ENCODE measurements around the gene KIF3C.

Gene KIF3C

DNA sequence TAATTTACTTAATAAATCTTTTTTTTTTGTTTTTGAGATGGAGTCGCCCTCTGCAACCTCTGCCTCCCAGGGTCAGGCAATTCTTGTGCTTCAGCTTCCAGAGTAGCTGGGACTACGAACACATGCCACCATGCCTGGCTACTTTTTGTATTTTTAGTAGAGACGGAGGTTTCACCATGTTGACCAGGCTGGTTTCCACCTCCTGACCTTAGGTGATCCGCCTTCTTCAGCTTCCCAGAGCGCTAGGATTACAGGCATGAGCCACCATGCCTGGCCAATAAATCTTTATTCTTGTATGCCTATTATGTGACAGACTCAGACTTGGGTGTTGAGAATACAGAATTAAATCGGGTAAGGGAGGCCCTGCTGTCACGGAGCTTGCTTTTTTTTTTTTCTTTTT lies 87.3 kb downstream of the KIF3C start:
- TF ChIP-seq, protein P1, sequence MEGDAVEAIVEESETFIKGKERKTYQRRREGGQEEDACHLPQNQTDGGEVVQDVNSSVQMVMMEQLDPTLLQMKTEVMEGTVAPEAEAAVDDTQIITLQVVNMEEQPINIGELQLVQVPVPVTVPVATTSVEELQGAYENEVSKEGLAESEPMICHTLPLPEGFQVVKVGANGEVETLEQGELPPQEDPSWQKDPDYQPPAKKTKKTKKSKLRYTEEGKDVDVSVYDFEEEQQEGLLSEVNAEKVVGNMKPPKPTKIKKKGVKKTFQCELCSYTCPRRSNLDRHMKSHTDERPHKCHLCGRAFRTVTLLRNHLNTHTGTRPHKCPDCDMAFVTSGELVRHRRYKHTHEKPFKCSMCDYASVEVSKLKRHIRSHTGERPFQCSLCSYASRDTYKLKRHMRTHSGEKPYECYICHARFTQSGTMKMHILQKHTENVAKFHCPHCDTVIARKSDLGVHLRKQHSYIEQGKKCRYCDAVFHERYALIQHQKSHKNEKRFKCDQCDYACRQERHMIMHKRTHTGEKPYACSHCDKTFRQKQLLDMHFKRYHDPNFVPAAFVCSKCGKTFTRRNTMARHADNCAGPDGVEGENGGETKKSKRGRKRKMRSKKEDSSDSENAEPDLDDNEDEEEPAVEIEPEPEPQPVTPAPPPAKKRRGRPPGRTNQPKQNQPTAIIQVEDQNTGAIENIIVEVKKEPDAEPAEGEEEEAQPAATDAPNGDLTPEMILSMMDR (IDR thresholded peaks at IDR 0.05) = no peak
- no peak overlapping the region for H3K4me3 ChIP-seq
- DNase-seq = no peak
- no peaks in the 10 kb centered on the region for H3K27me3 ChIP-seq
- intact Hi-C loops (cut with DNase I; ENCODE audit: low total_unique reads) = no loop called here
- H3K4me1 ChIP-seq = no peaks in the 10 kb centered on the region
- no peaks in the 10 kb centered on the region for H3K9me3 ChIP-seq
- H3K36me3 ChIP-seq = no peaks in the 10 kb centered on the region
- H3K27ac ChIP-seq = no peak overlapping the region

DNA sequence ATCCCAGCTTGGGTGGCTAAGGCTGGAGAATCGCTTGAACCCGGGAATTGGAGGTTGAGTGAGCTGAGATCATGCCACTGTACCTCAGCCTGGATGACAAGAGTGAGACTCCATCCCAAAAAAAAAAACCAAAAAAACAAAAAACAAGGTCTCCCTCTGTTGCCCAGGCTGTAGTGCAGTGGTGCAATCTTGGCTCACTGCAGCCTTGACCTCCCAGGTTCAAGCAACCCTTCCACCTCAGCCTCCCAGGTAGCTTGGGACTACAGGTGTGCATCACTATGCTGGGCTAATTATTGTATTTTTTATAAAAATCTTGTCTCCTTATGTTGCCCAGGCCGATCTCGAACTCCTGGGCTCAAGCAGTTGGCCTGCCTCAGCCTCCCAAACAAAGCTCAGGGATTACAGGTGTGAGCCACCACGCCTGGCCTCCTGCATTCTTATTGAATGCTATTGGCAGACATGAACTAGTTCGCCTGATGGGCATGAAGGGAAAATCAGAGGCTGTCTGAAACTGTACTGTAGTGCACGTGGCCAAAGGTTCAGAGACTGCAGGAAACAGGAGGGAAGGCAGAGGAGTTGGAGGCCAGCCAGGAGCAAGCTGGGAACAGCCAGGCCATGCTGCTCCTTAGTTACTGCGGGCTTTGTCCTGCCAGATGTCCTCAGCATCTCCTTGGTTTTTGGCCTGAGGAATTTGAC lies 88.0 kb downstream of the KIF3C start:
- Histone ChIP-seq H3K27me3 (no peaks in the 10 kb centered on the region), H3K27ac (no peak overlapping the region), H3K9me3 (no peaks in the 10 kb centered on the region), H3K36me3 (no peaks in the 10 kb centered on the region), H3K4me3 (no peak overlapping the region), H3K4me1 (no peaks in the 10 kb centered on the region)
- intact Hi-C loops (cut with DNase I; ENCODE audit: low total_unique reads) = no loop called here
- DNase-seq = no peak
- TF ChIP-seq, protein P1 (IDR thresholded peaks at IDR 0.05) = no peak

DNA sequence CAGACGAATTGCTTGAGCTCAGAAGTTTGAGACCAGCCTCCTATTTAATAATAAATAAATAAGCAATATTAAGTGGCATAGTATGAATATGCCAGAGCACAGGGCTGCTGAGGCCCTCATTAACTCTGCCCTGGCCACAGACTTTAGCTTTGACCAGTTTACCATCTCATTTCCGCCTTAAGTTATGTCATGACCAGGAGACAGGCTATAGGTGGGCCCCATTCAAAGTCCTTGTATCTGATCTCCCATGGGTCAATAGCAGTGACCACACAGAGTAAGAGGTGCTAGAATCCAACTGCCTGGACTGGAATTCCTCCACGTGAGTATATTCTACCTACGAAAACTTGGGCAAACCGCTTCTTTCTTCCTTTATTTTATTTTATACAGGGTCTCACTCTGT lies 90.6 kb downstream of the KIF3C start:
- Histone ChIP-seq H3K9me3 (no peaks in the 10 kb centered on the region), H3K4me1 (no peaks in the 10 kb centered on the region), H3K27ac (no peak overlapping the region), H3K4me3 (no peak overlapping the region), H3K27me3 (no peaks in the 10 kb centered on the region), H3K36me3 (no peaks in the 10 kb centered on the region)
- TF ChIP-seq, protein P1 (IDR thresholded peaks at IDR 0.05) = no peak
- intact Hi-C loops (cut with DNase I; ENCODE audit: low total_unique reads) = no loop called here
- DNase-seq = no peak

DNA sequence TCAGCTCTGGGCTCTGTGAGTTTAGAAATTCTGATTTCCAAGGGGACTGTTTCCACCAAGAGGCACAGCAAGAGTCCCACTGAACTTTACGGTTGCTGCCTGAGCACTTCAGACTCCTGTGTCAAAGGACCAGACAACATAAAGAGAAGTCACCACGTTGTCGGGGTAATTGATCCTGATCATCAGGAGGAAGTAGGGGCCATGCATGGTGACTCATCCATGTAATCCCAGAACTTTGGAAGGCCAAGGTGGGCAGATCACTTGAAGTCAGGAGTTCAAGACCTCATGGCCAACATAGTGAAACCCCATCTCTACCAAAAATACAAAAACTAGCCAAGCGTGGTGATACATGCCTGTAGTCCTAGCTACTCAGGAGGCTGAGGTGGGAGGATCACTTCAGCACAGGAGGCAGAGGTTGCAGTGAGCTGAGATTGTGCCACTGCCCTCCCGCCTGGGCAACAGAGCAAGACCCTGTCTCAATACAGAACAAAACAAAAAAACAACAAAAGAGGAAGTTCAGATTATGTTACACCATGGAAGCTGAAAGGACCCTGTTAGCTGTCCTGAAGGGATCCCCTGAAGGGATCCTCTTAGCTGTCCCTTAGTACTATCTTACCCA lies 94.6 kb downstream of the KIF3C start:
- TF ChIP-seq, protein P1 (IDR thresholded peaks at IDR 0.05) = no peak
- Histone ChIP-seq H3K27me3 (peaks cover 0 to 7% of the 10 kb centered on the region in 2 donors), H3K9me3 (no peaks in the 10 kb centered on the region), H3K36me3 (no peaks in the 10 kb centered on the region), H3K4me3 (no peak overlapping the region), H3K27ac (no peak overlapping the region), H3K4me1 (no peaks in the 10 kb centered on the region)
- intact Hi-C loops (cut with DNase I; ENCODE audit: low total_unique reads) = no loop called here
- no peak for DNase-seq

DNA sequence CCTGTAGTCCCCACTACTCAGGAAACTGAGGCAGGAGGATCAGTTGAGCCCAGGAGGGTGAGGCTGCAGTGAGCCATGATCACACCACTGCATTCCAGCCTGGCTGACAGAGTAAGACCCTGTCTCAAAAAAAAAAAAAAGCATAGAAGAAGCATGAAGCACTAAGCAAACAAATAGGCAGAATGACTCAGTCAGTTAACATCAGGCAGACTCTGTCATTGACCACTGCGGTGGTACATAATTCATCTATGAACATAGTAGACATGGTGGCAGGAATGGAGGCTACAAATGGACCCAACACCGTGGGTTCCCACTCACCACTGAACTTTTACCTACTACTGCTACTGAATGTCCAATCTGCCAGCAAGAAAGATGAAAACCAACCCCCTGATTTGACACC lies 96.4 kb downstream of the KIF3C start:
- no peak for DNase-seq
- no peak overlapping the region for H3K4me3 ChIP-seq

More for the DNA sequence above, 96.4 kb downstream of the KIF3C start:
- intact Hi-C loops (cut with DNase I; ENCODE audit: low total_unique reads) = no loop called here
- no peak overlapping the region for H3K27ac ChIP-seq
- H3K36me3 ChIP-seq = no peaks in the 10 kb centered on the region
- TF ChIP-seq, protein P1 (IDR thresholded peaks at IDR 0.05) = no peak
- no peaks in the 10 kb centered on the region for H3K4me1 ChIP-seq
- H3K27me3 ChIP-seq = peaks cover 0 to 7% of the 10 kb centered on the region in 2 donors
- H3K9me3 ChIP-seq = no peaks in the 10 kb centered on the region
